ENCODE results near the gene TCAP.
"Not testable (repeated sequence)": the region's sequence is repeated elsewhere in the genome, so short reads cannot be mapped to it uniquely, and the experiment has no call there.

TCAP gene

GRCh38 chr17:39684369-39685192 is 19.4 kb downstream of the TCAP start:
- DNase-seq, result no peak

GRCh38 chr17:39687101-39687545 is 22.0 kb downstream of the TCAP start:
- DNase-seq, result no peak

DNA sequence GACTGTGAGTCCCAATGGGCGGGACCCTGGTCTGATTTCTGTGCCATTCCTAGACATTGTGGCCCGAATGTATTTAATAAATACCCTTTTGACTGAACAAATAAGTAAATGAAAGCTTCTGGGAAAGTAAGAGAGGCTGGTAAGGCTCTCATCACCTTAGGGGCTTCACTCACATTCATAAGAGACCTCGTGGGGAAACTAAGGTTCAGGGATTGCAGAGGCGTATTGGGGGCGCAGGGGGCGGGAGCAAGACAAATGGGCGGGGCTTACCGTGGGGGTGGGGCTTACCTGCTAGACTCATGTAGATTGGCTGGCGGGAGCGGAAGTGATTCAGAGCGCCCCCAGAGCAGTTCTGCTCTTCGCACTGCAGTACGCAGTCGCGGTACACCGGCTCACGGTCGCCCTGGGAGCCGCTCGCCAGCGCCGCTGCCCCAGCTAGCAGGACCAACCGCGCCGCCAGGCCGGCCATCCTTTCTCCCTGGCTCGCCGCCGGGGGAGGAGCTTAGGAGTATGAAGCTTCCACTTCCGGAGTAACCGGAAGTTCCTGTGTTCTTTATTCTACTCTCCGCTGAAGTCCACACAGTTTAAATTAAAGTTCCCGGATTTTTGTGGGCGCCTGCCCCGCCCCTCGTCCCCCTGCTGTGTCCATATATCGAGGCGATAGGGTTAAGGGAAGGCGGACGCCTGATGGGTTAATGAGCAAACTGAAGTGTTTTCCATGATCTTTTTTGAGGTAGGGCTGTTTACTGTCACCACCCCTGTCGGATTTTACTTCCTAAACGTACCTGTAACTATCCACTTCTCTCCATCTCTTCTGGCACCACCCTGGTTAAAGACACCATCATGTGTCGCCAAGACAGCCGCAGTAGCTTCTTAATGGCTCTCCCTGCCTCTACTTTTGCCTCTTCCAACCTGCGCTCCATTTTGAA is 22.7 kb downstream of the TCAP start, which contains the start of gene PGAP3:
Gene PGAP3 (minus strand): TSS at position 512 of the 929 bp plus-strand sequence. CDS start 43 bp downstream, at position 469.
- peak; percentile 96 for DNase-seq

DNA sequence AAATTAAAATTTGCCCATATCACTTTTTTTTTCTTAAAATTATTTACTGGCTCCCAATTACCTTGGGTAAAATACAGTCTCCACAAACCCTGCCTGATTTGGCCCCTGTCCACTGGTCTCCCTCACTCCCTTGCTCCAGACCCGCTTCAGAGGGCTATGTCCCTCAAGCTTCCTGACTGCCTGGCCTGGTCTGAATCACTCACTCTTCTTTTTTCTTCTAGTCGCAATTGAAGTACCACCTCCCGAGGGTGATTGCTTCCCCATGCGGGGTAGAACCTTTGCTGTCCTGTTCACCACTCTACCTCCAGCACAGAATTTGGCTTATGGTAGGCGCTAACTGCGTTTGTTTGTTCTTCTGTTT is 23.3 kb downstream of the TCAP start:
- DNase-seq, result no peak

DNA sequence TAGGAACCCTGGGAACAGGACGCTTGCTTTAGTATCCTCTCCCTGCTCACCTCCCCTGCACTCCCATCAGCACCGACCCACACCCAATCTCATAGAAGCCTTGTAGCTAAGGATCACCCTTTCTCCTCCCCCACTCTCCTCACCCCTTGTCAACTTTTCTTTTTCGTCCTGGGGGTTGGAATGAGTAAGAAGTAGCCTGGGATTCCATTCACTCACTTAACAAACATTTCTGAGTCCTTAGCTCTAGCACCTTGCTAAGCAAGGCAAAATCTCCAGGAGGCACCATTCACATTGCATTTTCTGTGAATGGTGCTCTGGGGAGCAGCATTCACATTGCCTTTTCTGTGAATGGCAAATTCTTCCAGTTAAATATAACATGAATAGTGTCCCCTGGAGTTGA is 23.8 kb downstream of the TCAP start:
- DNase-seq, result no peak

- DNase-seq, result no peak
Measured at GRCh38 chr17:39694593-39694992, 29.4 kb downstream of the TCAP start.

DNA sequence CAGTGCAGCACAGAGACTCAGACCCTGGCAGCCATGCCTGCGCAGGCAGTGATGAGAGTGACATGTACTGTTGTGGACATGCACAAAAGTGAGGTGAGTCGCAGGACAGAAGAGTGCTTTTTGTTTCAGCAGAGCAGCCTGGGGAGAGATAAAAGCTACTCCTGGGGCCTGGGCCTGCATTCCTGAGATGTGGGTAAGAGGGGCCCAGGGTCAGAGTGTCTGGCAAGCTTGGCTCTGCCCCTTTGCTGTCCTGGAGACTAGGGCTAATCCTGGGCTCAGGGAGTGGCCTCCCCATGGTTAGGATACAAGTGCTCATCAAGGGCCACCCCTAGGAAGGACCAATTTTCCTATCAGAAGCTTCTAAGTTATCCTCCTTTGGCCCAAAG is 29.9 kb downstream of the TCAP start:
- peak; percentile 96 for DNase-seq

DNA sequence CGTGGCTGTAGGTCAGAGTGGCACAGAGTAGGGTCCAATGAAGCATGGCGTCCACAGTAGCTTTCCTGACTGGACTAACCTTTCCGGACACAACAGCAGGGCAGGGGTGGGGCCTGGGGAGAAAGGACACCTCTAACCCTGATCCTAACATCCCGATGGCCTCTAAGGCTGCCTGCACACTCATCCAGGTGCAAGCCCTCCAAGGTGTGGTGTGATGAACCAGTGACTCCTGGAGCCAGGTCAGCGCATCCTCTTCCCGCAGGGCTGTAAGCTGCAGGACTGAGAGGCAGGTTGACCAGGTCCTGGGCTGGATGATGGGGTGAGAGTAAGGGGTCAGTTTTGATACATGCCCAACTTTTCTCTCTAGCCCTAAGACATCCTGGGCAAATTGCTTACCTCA is 31.6 kb downstream of the TCAP start:
- DNase-seq, result no peak

DNA sequence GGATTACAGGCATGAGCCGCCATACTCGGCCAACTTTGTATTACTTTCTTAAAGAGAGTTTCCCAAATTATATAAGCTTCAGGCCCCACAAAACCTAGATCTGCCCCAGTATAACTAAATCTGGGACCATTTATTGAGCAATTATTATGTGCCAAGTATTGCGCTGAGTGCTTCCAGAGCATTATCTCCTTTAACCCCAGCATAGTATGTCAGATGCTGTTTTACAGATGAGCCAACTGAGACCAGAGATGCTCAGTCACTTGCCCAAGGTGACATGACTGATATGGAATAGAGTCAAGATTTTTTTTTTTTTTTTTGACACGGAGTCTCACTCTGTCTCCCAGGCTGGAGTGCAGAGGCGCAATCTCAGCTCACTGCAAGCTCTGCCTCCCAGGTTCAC is 32.8 kb downstream of the TCAP start:
- DNase-seq, result no peak

GRCh38 chr17:39699157-39699817 is 34.1 kb downstream of the TCAP start:
- DNase-seq, result not testable (repeated sequence)

DNA sequence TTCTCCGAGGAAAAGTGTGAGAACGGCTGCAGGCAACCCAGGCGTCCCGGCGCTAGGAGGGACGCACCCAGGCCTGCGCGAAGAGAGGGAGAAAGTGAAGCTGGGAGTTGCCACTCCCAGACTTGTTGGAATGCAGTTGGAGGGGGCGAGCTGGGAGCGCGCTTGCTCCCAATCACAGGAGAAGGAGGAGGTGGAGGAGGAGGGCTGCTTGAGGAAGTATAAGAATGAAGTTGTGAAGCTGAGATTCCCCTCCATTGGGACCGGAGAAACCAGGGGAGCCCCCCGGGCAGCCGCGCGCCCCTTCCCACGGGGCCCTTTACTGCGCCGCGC is 34.6 kb downstream of the TCAP start, which contains the start of gene ERBB2:
Gene ERBB2 (plus strand): TSS at position 247 of the 330 bp plus-strand sequence. CDS start 175 bp downstream, outside the sequence.
- peak; percentile 94 for DNase-seq

DNA sequence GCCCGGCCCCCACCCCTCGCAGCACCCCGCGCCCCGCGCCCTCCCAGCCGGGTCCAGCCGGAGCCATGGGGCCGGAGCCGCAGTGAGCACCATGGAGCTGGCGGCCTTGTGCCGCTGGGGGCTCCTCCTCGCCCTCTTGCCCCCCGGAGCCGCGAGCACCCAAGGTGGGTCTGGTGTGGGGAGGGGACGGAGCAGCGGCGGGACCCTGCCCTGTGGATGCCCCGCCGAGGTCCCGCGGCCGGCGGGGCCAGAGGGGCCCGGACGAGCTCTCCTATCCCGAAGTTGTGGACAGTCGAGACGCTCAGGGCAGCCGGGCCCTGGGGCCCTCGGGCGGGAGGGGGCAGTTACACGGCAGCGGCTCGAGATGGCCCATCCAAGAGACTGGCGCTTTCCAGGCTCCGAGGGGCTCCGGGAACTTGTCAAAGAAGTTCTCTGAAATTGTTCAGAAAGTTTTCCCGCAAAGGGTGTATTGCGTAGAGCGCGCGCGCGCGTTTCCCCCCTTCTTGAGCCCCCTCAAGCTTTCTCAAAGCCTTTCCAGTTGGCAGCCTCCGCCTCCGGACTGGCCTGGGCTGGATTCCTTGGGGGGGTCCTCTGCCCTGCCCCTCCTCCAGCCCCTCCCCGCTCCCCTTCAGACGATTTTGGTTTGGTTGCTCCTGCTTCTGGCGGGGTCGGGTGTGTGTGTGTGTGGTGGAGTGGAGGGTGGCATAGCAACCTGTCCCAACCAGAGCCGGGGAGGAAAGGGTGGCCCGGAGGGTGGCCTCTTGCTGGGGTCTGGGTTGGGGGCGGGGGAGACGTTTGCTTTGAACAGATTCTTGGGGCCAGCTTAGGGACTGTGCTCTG is 35.2 kb downstream of the TCAP start:
- peak; percentile 78 for DNase-seq

GRCh38 chr17:39701012-39701783 is 36.0 kb downstream of the TCAP start:
- DNase-seq, result peak; percentile 74

DNA sequence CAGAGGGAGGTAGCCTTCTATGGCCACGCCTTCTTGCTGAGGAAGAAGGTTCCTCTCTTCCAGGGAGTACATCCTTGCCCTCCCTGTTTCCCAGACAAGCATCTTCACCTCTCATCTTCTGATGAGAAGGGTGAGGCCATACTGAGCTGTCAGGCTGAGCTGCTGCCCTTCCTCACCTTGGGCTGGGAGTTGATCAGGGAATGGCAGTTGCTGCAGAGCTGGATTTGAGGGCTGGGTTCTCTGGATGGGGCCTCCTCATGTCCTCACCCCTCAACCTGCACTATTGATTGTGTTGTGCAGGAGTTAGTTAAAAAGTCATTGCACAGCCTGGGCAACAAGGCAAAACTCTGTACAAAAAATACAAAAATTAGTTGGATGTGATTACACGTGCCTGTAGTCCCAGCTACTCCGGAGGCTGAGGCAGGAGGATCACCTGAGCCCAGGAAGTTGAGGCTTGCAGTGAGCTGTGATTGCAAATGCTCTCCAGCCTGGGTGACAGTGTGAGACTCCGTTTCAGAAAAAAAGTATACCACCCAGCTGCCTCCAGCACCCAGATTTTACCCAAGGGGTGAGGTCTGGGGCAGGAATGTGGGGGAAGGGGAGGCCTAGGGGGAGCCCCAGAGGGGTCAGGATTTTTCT is 36.8 kb downstream of the TCAP start:
- DNase-seq, result no peak

- DNase-seq, result no peak
Measured at GRCh38 chr17:39702901-39703893, 38.0 kb downstream of the TCAP start.

DNA sequence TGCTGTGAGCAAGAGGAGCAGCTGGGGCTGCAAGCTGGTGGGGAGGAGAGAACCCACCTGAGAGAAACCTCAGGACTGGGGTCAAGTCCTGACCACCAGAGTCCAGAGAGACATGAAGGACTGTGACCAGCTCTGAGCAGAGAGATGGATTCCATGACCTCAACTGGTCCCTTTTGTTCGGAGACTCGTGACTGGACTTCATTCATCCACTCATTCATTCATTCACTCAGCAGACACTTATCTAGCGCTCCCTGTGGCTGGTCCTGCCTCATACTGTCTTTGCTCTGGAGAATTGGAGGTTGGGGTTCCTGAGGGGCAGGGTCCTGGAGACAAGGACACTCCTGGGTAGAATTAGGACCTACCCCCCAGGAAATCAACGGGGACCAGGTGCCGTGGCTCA is 38.8 kb downstream of the TCAP start:
- DNase-seq, result no peak

GRCh38 chr17:39704821-39705551 is 39.8 kb downstream of the TCAP start:
- peak; percentile 68 for DNase-seq

DNA sequence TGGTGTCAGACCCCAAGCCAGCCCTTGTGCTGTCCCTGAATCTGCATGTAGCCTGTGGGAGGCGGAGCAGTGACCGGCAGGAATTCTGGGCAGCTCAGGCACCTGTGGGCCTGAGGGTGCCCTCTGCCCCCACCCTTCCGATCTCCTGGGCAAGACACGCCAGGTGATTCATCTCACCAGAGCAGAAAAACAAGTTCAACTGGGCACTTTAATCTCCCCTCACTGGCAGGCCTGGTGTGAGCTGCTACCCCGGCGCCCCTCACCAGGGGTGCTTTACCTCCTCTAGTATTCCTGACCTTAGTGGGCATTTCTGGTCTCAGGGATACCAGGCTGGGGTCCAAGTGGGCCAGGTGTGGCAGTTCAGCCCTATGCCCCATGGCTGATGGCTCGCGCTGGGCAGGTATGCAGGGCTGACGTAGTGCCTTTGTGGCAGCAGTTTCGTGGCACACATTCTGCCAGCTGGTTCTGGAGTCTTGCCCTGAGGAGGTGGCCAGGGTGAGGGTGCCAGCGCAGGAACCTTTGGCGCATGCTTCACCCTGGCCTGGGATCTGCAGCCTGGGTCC is 40.7 kb downstream of the TCAP start:
- peak; percentile 76 for DNase-seq

DNA sequence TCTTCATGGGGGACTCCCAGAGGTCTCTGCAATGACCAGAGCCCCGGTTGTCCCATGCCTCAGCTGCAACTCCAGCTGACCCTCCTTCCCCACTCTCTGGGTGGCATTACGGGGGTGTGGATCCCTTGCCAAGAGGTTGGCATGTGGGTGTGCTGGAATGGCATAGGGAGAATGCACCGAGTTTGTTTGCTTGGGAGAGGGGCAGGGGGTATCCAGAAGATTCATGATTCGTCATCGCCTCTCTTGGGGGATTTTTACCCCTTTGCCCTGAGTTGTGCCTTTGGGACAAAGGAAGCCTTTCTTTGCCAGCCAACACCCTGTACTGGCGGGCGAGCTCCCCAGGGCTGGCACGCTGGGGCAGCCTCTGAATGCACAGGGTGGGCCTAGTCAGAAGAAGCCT is 41.2 kb downstream of the TCAP start:
- no peak for DNase-seq
